C4-2B (cell line): ENCODE data around the gene CSRP1.

Experiments
- ZFX ChIP-seq: fragments of 450-650 bp; IDR thresholded peaks from 2 replicates; pipeline ENCODE4 v1.6.1; 2017
- TF ChIP-seq, protein P1 (sequence below): fragments of 450-650 bp; conservative IDR thresholded peaks from 2 replicates; pipeline ENCODE4 v1.5.1; 2017; ENCODE audit warnings: mild to moderate bottlenecking

DNA sequence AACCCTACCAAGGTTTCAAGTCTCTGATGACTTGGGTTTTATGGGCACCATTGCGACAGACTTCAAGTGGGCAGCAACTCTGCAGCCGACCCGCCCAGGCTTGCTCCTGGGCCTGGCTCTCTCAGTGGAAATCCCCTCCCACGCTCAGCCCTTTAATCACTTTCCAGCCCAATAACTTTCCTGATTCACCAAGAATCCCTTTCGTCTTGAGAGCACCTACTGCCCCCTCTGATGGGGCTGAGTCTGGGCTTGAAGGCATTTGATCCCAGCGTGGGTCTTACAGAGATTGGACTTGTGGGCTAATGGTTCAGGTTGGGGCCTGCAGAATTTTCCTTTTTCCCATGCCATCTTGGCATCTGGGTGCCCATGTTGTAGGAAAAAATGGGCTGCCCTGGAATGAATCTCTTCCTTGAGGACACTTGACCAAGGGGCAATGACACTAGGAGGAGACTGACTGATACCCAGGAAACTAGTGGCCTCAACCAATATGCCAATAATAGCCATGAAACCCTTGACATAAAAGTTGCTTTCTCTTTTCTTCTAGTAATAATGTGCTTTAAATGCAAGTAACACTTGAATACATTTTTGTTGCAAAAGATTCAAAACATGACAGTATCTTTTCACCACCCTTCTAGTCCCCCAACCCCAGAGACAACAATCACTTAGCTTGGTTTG is 30.1 kb downstream of the CSRP1 start:
- TF ChIP-seq, protein P1, sequence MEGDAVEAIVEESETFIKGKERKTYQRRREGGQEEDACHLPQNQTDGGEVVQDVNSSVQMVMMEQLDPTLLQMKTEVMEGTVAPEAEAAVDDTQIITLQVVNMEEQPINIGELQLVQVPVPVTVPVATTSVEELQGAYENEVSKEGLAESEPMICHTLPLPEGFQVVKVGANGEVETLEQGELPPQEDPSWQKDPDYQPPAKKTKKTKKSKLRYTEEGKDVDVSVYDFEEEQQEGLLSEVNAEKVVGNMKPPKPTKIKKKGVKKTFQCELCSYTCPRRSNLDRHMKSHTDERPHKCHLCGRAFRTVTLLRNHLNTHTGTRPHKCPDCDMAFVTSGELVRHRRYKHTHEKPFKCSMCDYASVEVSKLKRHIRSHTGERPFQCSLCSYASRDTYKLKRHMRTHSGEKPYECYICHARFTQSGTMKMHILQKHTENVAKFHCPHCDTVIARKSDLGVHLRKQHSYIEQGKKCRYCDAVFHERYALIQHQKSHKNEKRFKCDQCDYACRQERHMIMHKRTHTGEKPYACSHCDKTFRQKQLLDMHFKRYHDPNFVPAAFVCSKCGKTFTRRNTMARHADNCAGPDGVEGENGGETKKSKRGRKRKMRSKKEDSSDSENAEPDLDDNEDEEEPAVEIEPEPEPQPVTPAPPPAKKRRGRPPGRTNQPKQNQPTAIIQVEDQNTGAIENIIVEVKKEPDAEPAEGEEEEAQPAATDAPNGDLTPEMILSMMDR: no peak
- no peak for TF ChIP-seq ZFX
